ENCODE data around the gene NCOA1.
"Not testable (repeated sequence)": the region's sequence is repeated elsewhere in the genome, so short reads cannot be mapped to it uniquely, and the experiment has no call there.

The NCOA1 gene

GRCh38 chr2:24542269-24542872 is 51.3 kb downstream of the NCOA1 start:
- no peak for DNase-seq

DNA sequence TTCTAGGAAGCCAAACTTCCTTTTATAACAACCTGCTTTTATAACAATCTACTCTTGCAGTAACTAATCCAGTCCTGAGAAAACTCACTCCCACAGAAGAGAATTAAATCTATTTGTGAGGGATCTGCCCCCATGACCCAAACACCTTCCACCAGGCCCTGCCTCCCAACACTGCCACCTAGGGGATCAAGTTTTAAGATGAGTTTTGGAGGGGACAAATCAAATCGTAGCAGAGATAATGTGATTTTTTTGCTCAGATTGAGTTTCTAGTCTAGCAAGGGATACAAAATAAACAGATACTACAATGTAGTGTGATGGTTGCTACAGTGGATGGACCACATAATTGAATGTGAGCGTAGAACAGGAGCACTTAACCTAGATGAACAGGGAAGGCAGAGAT is 52.2 kb downstream of the NCOA1 start:
- no peak for DNase-seq

DNA sequence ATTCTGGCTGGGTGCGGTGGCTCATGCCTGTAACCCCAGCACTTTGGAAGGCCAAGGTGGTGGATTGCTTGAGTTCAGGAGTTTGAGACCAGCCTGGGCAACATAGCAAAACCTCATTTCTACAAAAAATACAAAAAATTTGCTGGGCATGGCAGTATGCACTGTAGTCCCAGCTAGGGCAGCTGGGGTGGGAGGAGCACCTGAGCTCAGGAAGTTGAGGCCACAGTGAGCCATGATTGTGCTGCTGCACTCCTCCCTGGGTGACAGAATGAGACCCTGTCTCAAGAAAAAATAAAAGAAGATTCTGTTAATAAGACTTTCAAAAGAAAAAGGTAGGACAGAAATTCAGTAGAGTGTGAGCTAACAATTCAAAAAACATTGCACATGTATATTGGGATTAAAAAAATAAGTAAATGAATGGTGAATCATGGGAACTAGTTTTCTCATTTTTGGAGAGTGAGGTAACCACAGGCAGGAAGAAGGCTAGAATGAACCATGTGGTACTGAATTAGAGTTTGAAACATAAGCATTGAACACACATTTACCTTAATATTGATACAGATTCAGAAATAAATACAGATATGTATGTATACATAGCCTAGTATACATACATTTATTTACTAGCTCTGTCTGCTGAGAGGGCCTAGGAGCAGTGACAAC is 53.5 kb downstream of the NCOA1 start:
- no peak for DNase-seq

- DNase-seq = no peak
These were observed 55.6 kb downstream of the NCOA1 start for GRCh38 chr2:24546669-24547068.

DNA sequence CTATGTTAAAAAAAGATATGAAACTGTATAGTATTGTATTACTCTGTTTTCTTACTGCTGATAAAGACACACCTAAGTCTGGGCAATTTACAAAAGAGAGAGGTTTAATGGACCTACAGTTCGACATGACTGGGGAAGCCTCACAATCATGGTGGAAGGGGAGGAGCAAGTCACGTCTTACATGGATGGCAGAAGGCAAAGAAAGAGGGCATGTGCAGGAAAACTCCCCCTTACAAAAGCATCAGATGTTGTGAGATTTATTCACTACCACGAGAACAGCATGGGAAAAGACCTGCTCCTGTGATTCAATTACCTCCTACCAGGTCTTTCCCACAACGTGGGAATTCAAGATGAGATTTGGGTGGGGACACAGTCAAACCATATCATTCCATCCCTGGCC is 57.0 kb downstream of the NCOA1 start:
- DNase-seq = no peak

DNA sequence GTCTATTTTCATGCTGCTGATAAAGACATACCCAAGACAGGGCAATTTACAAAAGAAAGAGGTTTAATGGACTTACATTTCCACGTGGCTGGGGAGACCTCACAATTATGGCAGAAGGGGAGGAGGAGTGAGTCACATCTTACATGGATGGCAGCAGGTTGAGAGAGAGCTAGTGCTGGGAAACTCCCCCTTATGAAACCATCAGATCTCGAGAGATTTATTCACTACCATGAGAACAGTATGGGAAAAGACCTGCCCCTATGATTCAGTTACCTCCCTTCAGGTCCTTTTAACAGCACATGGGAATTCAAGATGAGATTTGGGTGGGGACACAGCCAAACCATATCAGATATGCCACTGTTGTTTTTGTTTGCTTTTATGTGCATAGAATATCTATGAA is 59.2 kb downstream of the NCOA1 start:
- not testable (repeated sequence) for DNase-seq

DNA sequence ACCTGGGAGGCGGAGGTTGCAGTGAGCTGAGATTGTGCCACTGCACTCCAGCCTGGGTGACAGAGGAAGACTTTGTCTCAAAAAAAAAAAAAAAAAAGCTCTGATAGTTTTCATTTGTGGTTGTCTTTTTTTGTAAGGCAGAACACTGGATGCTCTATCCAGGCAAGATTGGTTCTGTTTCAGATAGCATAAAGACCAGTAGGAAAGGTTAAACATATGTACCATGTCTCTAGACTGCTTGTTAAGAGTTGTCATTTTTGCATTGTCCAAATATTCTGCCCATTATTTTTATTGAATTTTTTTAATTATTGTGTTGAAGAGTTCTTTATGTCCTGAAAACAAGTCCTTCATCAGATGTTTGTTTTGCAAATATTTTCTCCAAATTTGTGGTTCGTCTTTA is 60.0 kb downstream of the NCOA1 start:
- DNase-seq = no peak

DNA sequence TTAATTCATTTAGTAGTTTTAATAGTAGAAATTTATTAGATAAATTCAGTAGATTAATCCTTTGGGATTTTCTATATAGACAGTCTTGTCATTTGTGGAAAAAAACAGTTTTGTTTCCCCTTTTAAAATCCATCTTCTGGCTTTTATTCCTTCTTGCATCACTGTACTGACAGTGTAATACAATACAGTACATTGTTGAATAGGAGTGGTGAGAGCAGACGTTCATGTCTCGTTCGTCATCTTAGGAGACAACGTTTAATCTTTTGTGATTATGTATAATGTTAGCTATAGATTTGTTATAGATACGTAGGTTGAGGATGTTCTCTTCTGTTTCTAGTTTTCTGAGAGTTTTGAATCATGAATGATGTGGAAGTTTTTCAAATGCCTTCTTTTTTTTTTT is 61.8 kb downstream of the NCOA1 start:
- no peak for DNase-seq

DNA sequence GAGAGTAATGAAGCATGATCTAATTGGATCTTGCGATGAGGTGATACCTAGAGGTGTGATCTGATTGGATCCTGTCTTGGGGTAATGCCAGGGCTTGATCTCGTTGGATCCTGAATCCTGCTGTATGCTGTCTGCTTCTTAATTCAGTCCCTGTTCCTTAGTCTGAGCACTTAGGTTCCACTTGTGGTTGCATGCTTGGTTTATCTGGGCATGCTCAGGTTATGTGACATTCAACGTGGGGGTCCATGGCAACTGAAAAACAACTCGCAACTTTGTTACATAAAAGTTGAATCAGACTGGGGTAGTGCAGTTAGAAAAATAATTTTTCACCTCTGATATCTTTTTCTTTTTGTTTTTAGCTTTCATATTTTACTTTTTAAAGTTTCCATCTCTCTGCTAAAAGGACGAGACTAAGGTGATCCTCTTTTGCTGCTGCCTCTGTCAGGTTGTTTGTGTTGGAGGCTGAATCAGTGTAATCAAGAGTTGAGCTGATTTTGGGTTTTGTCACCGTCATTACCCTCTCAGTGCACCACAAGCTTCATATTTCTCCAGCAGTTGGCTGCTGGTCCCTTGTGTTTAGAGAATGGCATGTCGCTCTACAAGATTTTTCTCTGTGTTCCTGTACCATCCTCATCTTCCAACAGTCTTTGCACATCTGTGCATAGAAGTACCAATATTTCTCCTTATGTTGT is 67.9 kb downstream of the NCOA1 start:
- DNase-seq = no peak

DNA sequence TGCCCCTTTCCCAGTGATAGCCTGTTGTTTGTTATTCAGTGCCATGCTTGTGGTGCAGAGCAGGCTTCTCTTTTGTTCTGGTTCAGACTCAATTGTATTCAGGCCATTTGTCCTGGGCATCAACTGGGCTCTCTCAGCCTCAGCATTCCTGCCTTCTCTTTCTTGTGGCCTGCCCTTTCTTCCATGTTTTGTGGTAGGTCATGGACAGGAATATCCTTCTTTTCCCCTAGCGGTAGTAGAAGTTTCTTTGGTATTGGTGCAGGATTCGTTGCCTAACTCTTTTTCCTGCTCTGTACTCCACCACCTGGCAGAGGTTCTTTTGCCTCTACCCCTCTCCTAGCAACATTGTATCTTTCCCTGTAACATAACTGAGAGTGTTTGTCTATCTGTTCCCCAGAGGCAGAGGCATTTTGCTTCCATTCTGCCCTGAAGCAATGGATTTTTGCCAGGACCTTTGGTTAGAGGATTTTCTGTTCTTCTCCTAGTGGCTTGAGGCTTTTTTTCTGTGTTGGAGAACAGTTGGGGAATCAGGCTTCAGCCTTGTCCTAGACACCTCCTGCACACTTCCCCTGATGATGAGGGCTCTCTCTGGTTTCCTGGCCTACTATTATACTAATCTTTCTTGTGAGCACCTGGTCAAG is 68.5 kb downstream of the NCOA1 start:
- no peak for DNase-seq

- DNase-seq = no peak
These were observed 74.5 kb downstream of the NCOA1 start for GRCh38 chr2:24565537-24565936.

DNA sequence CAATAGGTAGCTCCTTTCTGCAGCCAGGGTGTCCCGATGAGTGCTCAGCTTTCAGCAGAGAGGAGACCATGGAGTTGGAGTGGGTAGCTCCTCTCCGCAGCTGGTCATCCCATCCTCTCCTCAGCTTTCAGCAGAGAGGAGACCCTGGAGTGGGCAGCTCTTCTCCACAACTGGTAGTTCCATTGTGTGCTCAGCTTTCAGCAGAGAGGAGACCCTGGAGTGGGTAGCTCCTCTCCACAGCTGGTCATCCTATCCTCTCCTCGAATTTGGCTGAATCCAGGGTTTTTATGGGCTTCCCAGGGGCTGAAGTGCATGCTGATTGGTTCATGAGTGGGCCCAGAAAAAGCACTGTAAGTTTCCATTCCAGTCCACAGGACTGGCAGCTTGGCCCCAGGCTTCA is 75.2 kb downstream of the NCOA1 start:
- DNase-seq = no peak

DNA sequence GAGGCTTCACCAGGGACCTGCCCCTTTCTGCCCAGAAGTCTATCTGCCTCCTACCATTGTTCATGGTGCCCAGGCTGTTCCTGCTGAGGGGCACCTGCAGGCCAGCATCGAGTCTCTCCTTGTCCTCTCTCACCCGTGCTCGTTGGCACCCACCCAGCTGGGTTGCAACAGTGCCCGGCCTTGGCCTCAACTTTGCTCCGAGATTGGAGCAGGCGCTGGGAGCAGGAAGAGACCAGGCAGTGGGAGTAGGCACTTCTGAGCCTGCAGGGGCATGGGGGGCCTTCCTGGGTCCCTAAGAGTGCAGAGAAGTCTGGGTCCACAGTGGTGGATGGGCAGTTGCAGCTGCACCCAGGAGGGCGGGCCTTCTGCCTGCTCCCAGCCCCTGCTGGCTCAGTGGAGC is 75.6 kb downstream of the NCOA1 start:
- no peak for DNase-seq

GRCh38 chr2:24568551-24568950 is 77.5 kb downstream of the NCOA1 start:
- no peak for DNase-seq

GRCh38 chr2:24569565-24569964 is 78.5 kb downstream of the NCOA1 start:
- DNase-seq = not testable (repeated sequence)

- DNase-seq = no peak
These were observed 79.2 kb downstream of the NCOA1 start for GRCh38 chr2:24570225-24570624.

DNA sequence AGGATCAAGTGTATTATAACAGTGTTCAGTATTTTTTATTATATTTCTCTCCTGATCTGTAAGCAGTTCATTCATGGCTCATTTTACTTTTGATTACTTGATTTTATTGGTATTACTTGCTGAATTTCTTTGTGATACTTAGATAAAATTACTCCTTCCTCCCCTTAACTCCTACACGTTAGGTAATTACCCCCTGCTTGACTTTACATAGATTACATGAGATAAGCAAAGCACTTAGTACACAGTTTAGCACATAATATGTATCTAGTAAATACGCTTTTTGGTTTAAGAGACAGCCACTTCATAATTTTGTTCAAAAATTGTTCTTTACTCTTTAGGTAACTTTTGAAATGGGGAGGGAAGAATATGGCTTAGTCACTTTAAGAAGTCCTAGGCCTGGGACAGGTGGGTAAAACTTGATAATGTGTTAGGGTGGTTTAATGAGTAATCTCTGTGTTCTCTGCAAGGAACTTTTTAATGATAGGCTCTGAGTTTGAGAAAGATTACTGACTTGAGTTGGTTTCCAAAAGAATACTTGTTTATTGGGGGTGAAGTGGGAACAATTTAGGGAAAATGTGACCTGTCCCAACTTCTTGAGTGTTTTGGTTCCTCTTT is 80.9 kb downstream of the NCOA1 start:
- no peak for DNase-seq

GRCh38 chr2:24576146-24576545 is 85.1 kb downstream of the NCOA1 start:
- no peak for DNase-seq

DNA sequence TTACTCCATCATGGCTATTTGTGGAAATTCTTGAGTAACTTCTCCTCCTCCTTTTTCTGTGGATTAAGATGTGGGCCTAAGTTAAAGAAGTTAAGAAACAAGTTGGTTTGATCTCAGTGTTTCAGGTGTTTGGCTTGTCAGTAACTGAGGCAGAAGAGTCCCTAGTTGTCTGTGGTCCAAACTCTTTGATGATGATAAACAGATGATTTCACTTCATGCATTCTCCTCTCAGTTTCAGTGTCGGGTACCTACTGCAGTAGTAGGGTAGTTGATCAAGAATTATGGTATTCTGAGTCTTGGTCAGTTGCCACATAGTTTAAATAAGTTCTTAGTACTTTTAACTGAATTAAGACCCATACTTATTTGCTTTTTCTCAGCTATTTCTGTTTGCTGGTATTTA is 85.6 kb downstream of the NCOA1 start:
- no peak for DNase-seq

- no peak for DNase-seq
These were observed 86.4 kb downstream of the NCOA1 start for GRCh38 chr2:24577481-24577880.

GRCh38 chr2:24579053-24579803 is 88.2 kb downstream of the NCOA1 start:
- DNase-seq = no peak

GRCh38 chr2:24580561-24580960 is 89.5 kb downstream of the NCOA1 start:
- no peak for DNase-seq

- not testable (repeated sequence) for DNase-seq
These were observed 90.9 kb downstream of the NCOA1 start for GRCh38 chr2:24581971-24582370.

All from stimulated activated naive CD4-positive, alpha-beta T cell (primary cell).